HEK293 (cell line): ENCODE results near the gene LAMTOR2.

Experiments
- CTCF ChIA-PET: fragments of 350-600 bp; formaldehyde crosslinking; extraction: SDS; loops from one replicate; lab custom pipeline; 2021; ENCODE audit warnings: antibody characterized with exemption; lab: Yijun Ruan, JAX
- POLR2A ChIA-PET: fragments of 300-600 bp; formaldehyde crosslinking; extraction: SDS; loops from one replicate; lab custom pipeline; 2020; ENCODE audit warnings: antibody characterized with exemption, inconsistent platforms; lab: Yijun Ruan, JAX
- H3K27ac ChIP-seq: fragments of 200-500 bp; sonication (Bioruptor generic); 2 replicates; pipeline ENCODE4 v1.5.1; 2014; ENCODE audit warnings: low read depth, low read length, control low read depth, inconsistent platforms; ENCODE audit errors: extremely low read depth
- H3K36me3 ChIP-seq, 2 experiments: fragments of 200-500 bp in 1 of 2; sonication (Bioruptor generic) in 1 of 2; 1 replicate in 1 of 2; 2 replicates in 1 of 2; pipeline ENCODE4 v1.5.1; 2014 to 2017; ENCODE audit warnings: inconsistent platforms in 2 of 2, low read length in 2 of 2; ENCODE audit not compliant: control insufficient read depth in 2 of 2, insufficient read depth in 1 of 2
- H3K4me1 ChIP-seq: fragments of 200-500 bp; sonication (Bioruptor generic); 2 replicates; pipeline ENCODE4 v1.5.1; 2014; ENCODE audit warnings: mild to moderate bottlenecking, low read length, inconsistent platforms; ENCODE audit not compliant: control insufficient read depth, insufficient read depth
- H3K4me3 ChIP-seq: 2 replicates; pipeline ENCODE4 v1.5.1; 2011; ENCODE audit warnings: low read depth, mild to moderate bottlenecking, control low read depth, low read length, moderate library complexity
- H3K9me3 ChIP-seq: fragments of 200-500 bp; sonication (Bioruptor generic); 2 replicates; pipeline ENCODE4 v1.5.1; 2014; ENCODE audit warnings: low read depth, low read length, inconsistent platforms; ENCODE audit not compliant: control insufficient read depth, insufficient read depth
- GLIS1 ChIP-seq: fragments of 450-650 bp; formaldehyde crosslinking; IDR thresholded peaks from 2 replicates; pipeline ENCODE4 v1.5.1; 2016; ENCODE audit warnings: missing biosample characterization, missing genetic modification characterization
- KLF1 ChIP-seq: fragments of 450-650 bp; formaldehyde crosslinking; IDR thresholded peaks from 2 replicates; pipeline ENCODE4 v1.5.1; 2016; ENCODE audit warnings: missing biosample characterization, missing genetic modification characterization
- KLF17 ChIP-seq: fragments of 450-650 bp; formaldehyde crosslinking; IDR thresholded peaks from 2 replicates; pipeline ENCODE4 v1.5.1; 2016; ENCODE audit warnings: missing biosample characterization, missing genetic modification characterization
- KLF7 ChIP-seq: fragments of 450-650 bp; formaldehyde crosslinking; IDR thresholded peaks from 2 replicates; pipeline ENCODE4 v1.5.1; 2016; ENCODE audit warnings: missing biosample characterization, missing genetic modification characterization, borderline replicate concordance
- PATZ1 ChIP-seq: fragments of 450-650 bp; formaldehyde crosslinking; IDR thresholded peaks from 2 replicates; pipeline ENCODE4 v1.5.1; 2016; ENCODE audit warnings: missing biosample characterization, missing genetic modification characterization
- PRDM10 ChIP-seq: fragments of 450-650 bp; formaldehyde crosslinking; IDR thresholded peaks from 2 replicates; pipeline ENCODE4 v1.5.1; 2016; ENCODE audit warnings: missing biosample characterization, missing genetic modification characterization
- SCRT2 ChIP-seq: fragments of 450-650 bp; formaldehyde crosslinking; IDR thresholded peaks from 2 replicates; pipeline ENCODE4 v1.5.1; 2016; ENCODE audit warnings: missing biosample characterization, missing genetic modification characterization
- SP2 ChIP-seq: fragments of 450-650 bp; formaldehyde crosslinking; IDR thresholded peaks from 2 replicates; pipeline ENCODE4 v1.5.1; 2016; ENCODE audit warnings: missing biosample characterization, missing genetic modification characterization
- YY1 ChIP-seq: fragments of 450-650 bp; formaldehyde crosslinking; IDR thresholded peaks from 2 replicates; pipeline ENCODE4 v1.5.1; 2018; ENCODE audit warnings: missing biosample characterization, missing genetic modification characterization
- ZBTB17 ChIP-seq: fragments of 450-650 bp; formaldehyde crosslinking; IDR thresholded peaks from 2 replicates; pipeline ENCODE4 v1.5.1; 2016; ENCODE audit warnings: missing biosample characterization, missing genetic modification characterization
- ZBTB8A ChIP-seq: fragments of 450-650 bp; formaldehyde crosslinking; IDR thresholded peaks from 2 replicates; pipeline ENCODE4 v1.5.1; 2016; ENCODE audit warnings: missing biosample characterization, missing genetic modification characterization
- ZFHX2 ChIP-seq: fragments of 450-650 bp; formaldehyde crosslinking; conservative IDR thresholded peaks from 2 replicates; pipeline ENCODE4 v1.5.1; 2016; ENCODE audit warnings: missing biosample characterization, missing genetic modification characterization
- ZNF10 ChIP-seq: fragments of 450-650 bp; formaldehyde crosslinking; IDR thresholded peaks from 2 replicates; pipeline ENCODE4 v1.5.1; 2017; ENCODE audit warnings: missing biosample characterization, missing genetic modification characterization
- ZNF175 ChIP-seq: fragments of 450-650 bp; formaldehyde crosslinking; IDR thresholded peaks from 2 replicates; pipeline ENCODE4 v1.5.1; 2016; ENCODE audit warnings: missing biosample characterization, missing genetic modification characterization
- ZNF214 ChIP-seq: fragments of 450-650 bp; formaldehyde crosslinking; IDR thresholded peaks from 2 replicates; pipeline ENCODE4 v1.5.1; 2017; ENCODE audit warnings: missing biosample characterization, mild to moderate bottlenecking, missing genetic modification characterization, borderline replicate concordance
- ZNF335 ChIP-seq: fragments of 450-650 bp; formaldehyde crosslinking; conservative IDR thresholded peaks from 2 replicates; pipeline ENCODE4 v1.5.1; 2016; ENCODE audit warnings: missing biosample characterization, missing genetic modification characterization
- ZNF354C ChIP-seq: fragments of 450-650 bp; formaldehyde crosslinking; IDR thresholded peaks from 2 replicates; pipeline ENCODE4 v1.5.1; 2016; ENCODE audit warnings: missing biosample characterization, missing genetic modification characterization, low read depth, borderline replicate concordance
- ZNF398 ChIP-seq: fragments of 450-650 bp; formaldehyde crosslinking; IDR thresholded peaks from 2 replicates; pipeline ENCODE4 v1.5.1; 2017; ENCODE audit warnings: missing biosample characterization, missing genetic modification characterization
- ZNF791 ChIP-seq: fragments of 450-650 bp; formaldehyde crosslinking; IDR thresholded peaks from 2 replicates; pipeline ENCODE4 v1.5.1; 2016; ENCODE audit warnings: missing biosample characterization, missing genetic modification characterization

Gene LAMTOR2

GRCh38 chr1:156102633-156103511, 48.3 kb downstream of the LAMTOR2 start:
- POLR2A ChIA-PET = interaction anchor here (0.6 to 10.1 kb wide), 2 partner anchors 11 to 58 kb away, joined by 3 to 63 read pairs; partner anchors contain the start of gene LMNA
- Histone ChIP-seq H3K4me3 (no peak overlapping the region), H3K27ac (no peak overlapping the region), H3K4me1 (peaks cover 12% of the 10 kb centered on the region), H3K36me3 (no peaks in the 10 kb centered on the region), H3K9me3 (no peaks in the 10 kb centered on the region)
- no peak for TF ChIP-seq PATZ1 (tag by site-specific recombination)
- peak; percentile 47 for TF ChIP-seq SP2 (tag by site-specific recombination)
- peak; percentile 96 for TF ChIP-seq ZNF10 (tag by site-specific recombination)
- CTCF ChIA-PET = interaction anchor here (0.6 to 22.5 kb wide), 4 partner anchors 12 to 122 kb away, joined by 4 to 1029 read pairs (median 4); partner anchors contain the start of gene LMNA

- H3K9me3 ChIP-seq = no peaks in the 10 kb centered on the region
- TF ChIP-seq KLF1 (tag by site-specific recombination) (peak; percentile 46), ZFHX2 (tag by site-specific recombination) (0 out of 2 replicates have a peak, but pooled peaks have one; percentile 29), ZNF354C (tag by site-specific recombination) (no peak), KLF7 (tag by site-specific recombination) (no peak), ZNF175 (tag by site-specific recombination) (no peak), KLF17 (tag by site-specific recombination) (0 out of 2 replicates have a peak, but pooled peaks have one; percentile 64), ZNF335 (0 out of 2 replicates have a peak, but pooled peaks have one; percentile 32)
- H3K4me3 ChIP-seq = no peak overlapping the region
- H3K36me3 ChIP-seq = no peaks in the 10 kb centered on the region
- H3K27ac ChIP-seq = no peak overlapping the region; the same call in 1 of the 2 replicates
- H3K4me1 ChIP-seq = peaks cover 12% of the 10 kb centered on the region
- ChIA-PET POLR2A (interaction anchor here (10.1 kb wide), 1 partner anchor 11 kb away, joined by 63 read pairs; the partner anchor contains the start of gene LMNA), CTCF (interaction anchor here (1.4 to 22.5 kb wide), 2 partner anchors 20 to 122 kb away, joined by 5 to 1029 read pairs; partner anchors contain the start of gene LMNA)
Measured at GRCh38 chr1:156103521-156103947, 49.0 kb downstream of the LAMTOR2 start.

GRCh38 chr1:156104065-156104810, 49.7 kb downstream of the LAMTOR2 start:
- CTCF ChIA-PET = interaction anchor here (0.6 to 22.5 kb wide), 5 partner anchors 8 to 440 kb away, joined by 3 to 1029 read pairs (median 6); partner anchors contain the start of gene LMNA
- Histone ChIP-seq H3K4me1 (peaks cover 12% of the 10 kb centered on the region), H3K27ac (no peak overlapping the region; the same call in 1 of the 2 replicates), H3K36me3 (no peaks in the 10 kb centered on the region), H3K4me3 (no peak overlapping the region), H3K9me3 (no peaks in the 10 kb centered on the region)
- POLR2A ChIA-PET = interaction anchor here (0.6 to 10.1 kb wide), 2 partner anchors 10 to 397 kb away, joined by 3 to 63 read pairs; partner anchors contain the start of gene LMNA
- TF ChIP-seq PRDM10 (peak; percentile 96), ZBTB8A (tag by site-specific recombination) (peak; percentile 69), YY1 (tag by site-specific recombination) (no peak), GLIS1 (tag by site-specific recombination) (peak; percentile 13; the same call in 1 of the 2 replicates), ZNF214 (tag by site-specific recombination) (no peak), ZFHX2 (tag by site-specific recombination) (peak; percentile 25), ZNF791 (tag by site-specific recombination) (no peak), ZBTB17 (peak; percentile 14), ZNF398 (tag by site-specific recombination) (peak; percentile 71), SCRT2 (tag by site-specific recombination) (no peak)
